Activated T-helper 2 cell treated with anti-CD3 and anti-CD28 coated beads, Interferon-gamma antibody, Interleukin-2, Interleukin-4, amounts not matched to agents 10 μg/mL and 5 μg/mL and 100 μg/mL, durations not matched to agents 14 hours and 24 hours and 36 hours (primary cell): Measurements from ENCODE around the gene TULP4. TPM values are rescaled to one million over a fixed set of nuclear protein-coding genes. Genes with fewer than 3 reads are reported as not detected.

Experiments
- DNase-seq: peaks from one replicate; pipeline ENCODE4 v3.0.0; 2021; ENCODE audit warnings: low spot score
- H3K27ac Mint-ChIP-seq: one replicate; pipeline ENCODE4 v1.8.0; 2021; ENCODE audit warnings: mixed read lengths
- H3K27me3 Mint-ChIP-seq: one replicate; pipeline ENCODE4 v1.8.0; 2021; ENCODE audit warnings: low read depth, mixed read lengths
- H3K36me3 Mint-ChIP-seq: one replicate; pipeline ENCODE4 v1.8.0; 2021; ENCODE audit warnings: low read depth, mixed read lengths
- H3K4me1 Mint-ChIP-seq: one replicate; pipeline ENCODE4 v1.8.0; 2021; ENCODE audit warnings: low read depth, mixed read lengths
- H3K4me3 Mint-ChIP-seq: one replicate; pipeline ENCODE4 v1.8.0; 2021; ENCODE audit warnings: low read depth, mild to moderate bottlenecking, moderate library complexity, mixed read lengths
- H3K9me3 Mint-ChIP-seq: one replicate; pipeline ENCODE4 v1.8.0; 2021; ENCODE audit warnings: mixed read lengths
- intact Hi-C: fragments of 100-400 bp; cut with micrococcal nuclease; formaldehyde crosslinking; loops from one replicate; pipeline ENCODE4 v1.15.1; 2023
- total RNA-seq: library from RNA; stranded (reverse); gene quantifications from 2 replicates; pipeline ENCODE4 v1.2.3, GENCODE V29; 2022

The TULP4 gene
- total RNA-seq, 1 donor from 2014 or later, result 19.8 TPM

DNA sequence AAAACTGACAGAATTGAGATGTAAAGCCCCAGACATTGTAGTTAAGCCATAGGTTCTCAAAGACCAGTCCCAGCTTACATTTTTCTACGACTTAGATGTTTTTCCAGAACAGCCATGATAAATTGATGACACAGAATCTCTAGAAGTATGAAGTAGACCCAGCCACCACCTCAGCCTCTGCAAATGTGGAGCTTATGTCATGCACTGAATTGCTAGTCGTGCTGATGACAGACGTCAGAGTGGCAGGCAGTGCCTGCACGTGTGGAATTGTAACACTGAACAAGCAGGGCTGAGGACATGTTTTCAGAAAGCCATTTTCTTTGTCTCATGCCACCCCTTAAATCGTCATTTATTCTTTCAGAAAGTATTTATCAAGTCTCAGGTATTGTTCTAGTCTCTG lies 175.2 kb downstream of the TULP4 start:
- DNase-seq, result no peak
- H3K36me3 Mint-ChIP-seq, result no peaks in the 10 kb centered on the region
- intact Hi-C loops, result no loop called here
- no peak overlapping the region for H3K4me3 Mint-ChIP-seq
- peaks cover 6% of the 10 kb centered on the region for H3K4me1 Mint-ChIP-seq
- H3K27ac Mint-ChIP-seq, result no peak overlapping the region
- H3K9me3 Mint-ChIP-seq, result no peaks in the 10 kb centered on the region
- no peaks in the 10 kb centered on the region for H3K27me3 Mint-ChIP-seq

DNA sequence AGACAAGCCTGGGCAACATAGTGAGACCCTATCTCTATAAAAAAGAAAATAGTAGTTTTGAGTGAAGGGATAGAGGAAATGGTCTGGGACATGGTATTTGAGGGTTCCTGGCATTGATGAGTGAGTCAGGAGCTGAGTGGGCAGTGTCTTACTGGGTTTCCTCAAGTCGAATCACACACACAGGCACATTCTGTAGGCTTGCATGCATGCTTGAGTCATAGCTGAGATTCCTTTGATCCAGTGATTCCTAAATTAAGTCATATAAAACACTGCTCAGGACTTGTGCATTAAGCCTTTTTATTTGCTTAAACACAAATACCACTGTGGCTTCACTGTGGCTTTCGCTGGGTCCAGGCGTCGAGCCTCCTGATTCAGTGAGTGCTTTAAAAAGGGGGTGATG lies 175.8 kb downstream of the TULP4 start:
- Mint-ChIP-seq H3K27me3 (no peaks in the 10 kb centered on the region), H3K27ac (no peak overlapping the region), H3K9me3 (no peaks in the 10 kb centered on the region), H3K36me3 (no peaks in the 10 kb centered on the region), H3K4me1 (peaks cover 6% of the 10 kb centered on the region), H3K4me3 (no peak overlapping the region)
- DNase-seq, result no peak
- intact Hi-C loops, result no loop called here

DNA sequence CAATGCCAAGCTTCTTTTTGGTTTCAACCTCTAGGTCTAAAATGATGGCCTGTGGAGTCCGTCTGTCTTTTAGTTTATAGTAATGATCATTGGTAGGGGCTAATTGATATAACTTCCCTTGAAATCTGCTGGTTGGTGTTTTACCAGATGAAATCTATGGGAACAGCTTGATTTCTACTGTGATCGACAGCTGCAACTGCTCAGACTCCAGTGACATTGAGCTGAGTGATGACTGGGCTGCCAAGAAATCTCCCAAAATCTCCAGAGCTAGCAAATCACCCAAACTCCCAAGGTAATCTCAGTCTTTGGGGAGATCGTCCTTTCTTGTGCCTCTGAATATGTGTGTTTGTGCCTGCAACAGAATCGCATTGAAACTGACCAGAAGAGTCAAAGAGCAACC lies 177.2 kb downstream of the TULP4 start:
- Mint-ChIP-seq H3K27ac (no peak overlapping the region), H3K4me1 (peaks cover 6% of the 10 kb centered on the region), H3K27me3 (no peaks in the 10 kb centered on the region), H3K36me3 (no peaks in the 10 kb centered on the region), H3K4me3 (no peak overlapping the region), H3K9me3 (no peaks in the 10 kb centered on the region)
- intact Hi-C loops, result no loop called here
- no peak for DNase-seq

DNA sequence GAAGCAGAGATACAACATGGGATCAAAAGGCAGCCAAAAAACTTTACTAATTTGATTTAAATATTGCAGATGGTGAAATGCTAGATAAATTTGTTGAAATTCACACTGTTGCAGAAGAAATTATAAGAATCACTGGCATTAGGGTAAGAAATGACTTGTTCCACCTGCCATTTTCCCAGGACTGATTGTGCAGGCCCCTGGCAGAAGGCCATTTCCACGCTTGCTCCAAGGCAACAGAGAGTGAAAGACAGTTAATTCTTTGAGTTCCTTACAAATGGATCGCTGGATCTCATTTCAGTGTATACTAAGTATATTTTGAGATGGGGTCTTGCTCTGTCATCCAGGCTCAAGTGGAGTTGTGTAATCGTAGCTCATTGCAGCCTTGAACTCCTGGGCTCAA lies 180.6 kb downstream of the TULP4 start:
- DNase-seq, result no peak
- no peaks in the 10 kb centered on the region for H3K9me3 Mint-ChIP-seq
- peaks cover 2% of the 10 kb centered on the region for H3K4me1 Mint-ChIP-seq
- no peaks in the 10 kb centered on the region for H3K36me3 Mint-ChIP-seq
- intact Hi-C loops, result no loop called here
- no peak overlapping the region for H3K4me3 Mint-ChIP-seq
- H3K27me3 Mint-ChIP-seq, result no peaks in the 10 kb centered on the region
- H3K27ac Mint-ChIP-seq, result no peak overlapping the region

DNA sequence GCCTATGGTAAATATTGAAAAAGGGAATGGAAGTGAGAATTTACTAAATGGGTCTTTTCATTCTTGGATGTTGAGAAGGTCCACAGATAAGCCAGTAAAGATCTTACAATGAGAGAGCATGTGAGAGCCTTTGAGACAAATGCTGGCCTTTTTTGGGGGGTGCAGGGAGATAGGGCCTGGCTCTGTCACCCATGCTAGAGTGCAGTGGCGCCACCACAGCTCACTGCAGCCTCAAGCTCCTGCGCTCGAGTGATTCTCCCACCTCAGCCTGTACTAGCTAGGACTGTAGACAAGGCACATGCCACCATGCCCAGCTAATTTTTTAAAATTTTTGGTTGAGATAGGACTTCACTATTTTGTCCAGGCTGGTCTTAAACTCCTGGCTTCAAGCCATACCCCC lies 184.4 kb downstream of the TULP4 start:
- Mint-ChIP-seq H3K9me3 (no peaks in the 10 kb centered on the region), H3K27ac (no peak overlapping the region), H3K4me3 (no peak overlapping the region), H3K4me1 (no peaks in the 10 kb centered on the region), H3K27me3 (no peaks in the 10 kb centered on the region), H3K36me3 (peaks cover 6% of the 10 kb centered on the region)
- intact Hi-C loops, result no loop called here
- no peak for DNase-seq

DNA sequence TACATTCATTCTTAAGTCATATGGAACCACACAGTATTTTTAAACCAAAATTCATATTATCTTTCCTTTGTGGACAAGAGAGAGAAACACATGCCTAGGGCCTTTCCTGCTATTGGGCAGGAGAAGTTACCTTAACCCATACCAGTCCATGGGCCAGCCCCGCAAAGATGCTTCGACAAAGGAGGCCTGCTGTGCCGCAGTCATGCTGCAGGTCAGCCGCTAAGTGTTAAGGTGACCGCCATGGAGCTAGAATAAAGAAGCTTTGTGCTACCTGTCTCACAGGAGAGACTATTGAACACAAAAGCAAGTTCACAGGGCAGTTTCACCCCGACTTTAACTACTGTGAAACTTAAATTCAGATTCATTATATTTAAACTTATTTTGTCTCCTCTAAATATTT lies 185.4 kb downstream of the TULP4 start:
- DNase-seq, result no peak
- Mint-ChIP-seq H3K9me3 (no peaks in the 10 kb centered on the region), H3K27ac (no peak overlapping the region), H3K36me3 (peaks cover 6% of the 10 kb centered on the region), H3K27me3 (no peaks in the 10 kb centered on the region), H3K4me3 (no peak overlapping the region), H3K4me1 (no peaks in the 10 kb centered on the region)
- intact Hi-C loops, result no loop called here

DNA sequence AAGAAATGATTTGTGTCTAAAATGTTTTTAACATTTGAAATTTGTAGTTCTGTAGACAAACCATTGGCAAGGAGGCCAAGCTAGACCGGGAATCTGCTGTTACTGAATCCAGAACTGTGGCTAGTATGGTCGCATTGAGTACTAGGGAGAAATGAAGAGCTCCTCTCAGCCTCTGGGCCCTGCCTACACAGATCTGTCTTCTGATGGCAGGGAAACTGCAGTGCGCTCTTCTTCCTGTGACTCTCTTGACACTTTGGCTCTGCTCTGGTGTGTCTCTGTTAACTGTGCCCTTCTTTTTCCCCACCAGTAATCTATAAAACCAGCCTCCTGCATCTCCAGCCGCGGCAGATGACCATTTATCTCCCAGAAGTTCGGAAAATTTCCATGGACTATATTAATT lies 186.1 kb downstream of the TULP4 start:
- Mint-ChIP-seq H3K27me3 (no peaks in the 10 kb centered on the region), H3K36me3 (peaks cover 6% of the 10 kb centered on the region)
- DNase-seq, result no peak

DNA sequence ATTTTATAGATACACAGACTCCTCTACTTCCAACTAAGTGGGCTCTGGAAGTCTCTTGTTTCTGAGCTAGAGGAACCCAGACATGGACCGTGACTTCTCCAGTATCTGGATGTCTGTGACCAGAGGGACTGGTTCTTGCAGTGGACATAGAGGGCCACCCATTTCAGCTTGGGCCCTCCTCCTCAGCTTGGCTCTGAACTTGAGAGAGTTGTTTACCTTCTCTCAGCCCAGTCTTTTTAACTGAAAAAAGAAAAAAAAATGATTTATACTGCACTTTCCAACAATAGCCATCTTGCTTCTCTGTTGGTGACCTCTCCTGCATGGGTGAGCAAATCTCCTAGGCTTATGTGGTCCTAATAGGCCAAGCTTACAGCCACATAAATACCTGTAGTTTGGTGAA lies 187.3 kb downstream of the TULP4 start:
- H3K27ac Mint-ChIP-seq, result no peak overlapping the region
- intact Hi-C loops, result no loop called here
- no peak overlapping the region for H3K4me3 Mint-ChIP-seq
- H3K36me3 Mint-ChIP-seq, result peaks cover 6% of the 10 kb centered on the region
- H3K27me3 Mint-ChIP-seq, result no peaks in the 10 kb centered on the region
- H3K9me3 Mint-ChIP-seq, result no peaks in the 10 kb centered on the region
- no peaks in the 10 kb centered on the region for H3K4me1 Mint-ChIP-seq
- DNase-seq, result no peak

More for the DNA sequence above, 186.1 kb downstream of the TULP4 start:
- Mint-ChIP-seq H3K27ac (no peak overlapping the region), H3K9me3 (no peaks in the 10 kb centered on the region), H3K4me1 (no peaks in the 10 kb centered on the region), H3K4me3 (no peak overlapping the region)
- intact Hi-C loops, result no loop called here

DNA sequence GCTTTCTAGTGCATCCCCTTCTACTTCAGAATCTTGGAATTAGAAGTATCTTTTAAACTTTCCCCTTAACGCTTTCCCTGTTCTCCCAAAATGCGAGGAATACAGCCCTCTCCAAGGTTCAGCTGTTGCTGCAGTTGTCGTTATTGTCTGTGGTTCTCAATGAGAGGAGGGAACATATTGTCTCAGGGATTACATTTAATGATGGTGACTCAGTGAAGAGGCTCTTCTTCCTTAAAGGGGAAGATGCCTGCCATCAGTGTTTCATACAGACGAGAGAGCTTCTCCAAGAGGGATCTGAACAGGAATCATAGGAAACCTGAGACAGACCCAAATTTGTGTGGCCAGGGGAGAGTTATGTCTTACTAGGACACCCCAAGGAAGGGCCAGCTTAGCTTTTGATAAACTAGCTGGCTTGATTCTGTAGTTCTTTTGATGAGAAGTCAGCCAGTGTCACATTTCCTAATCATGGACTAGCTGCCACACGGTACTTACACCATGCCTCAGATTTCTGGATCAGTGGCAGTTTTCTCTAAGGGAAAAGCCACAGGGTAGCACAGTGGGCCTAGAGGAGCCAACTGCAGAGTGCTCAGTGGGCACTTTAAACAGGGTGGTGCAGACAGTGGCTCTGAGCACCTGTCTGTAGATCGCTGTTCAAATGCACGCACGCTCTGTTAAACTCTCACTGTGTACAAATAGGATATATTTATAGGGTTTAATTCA lies 187.9 kb downstream of the TULP4 start:
- no peaks in the 10 kb centered on the region for H3K27me3 Mint-ChIP-seq
- no peak overlapping the region for H3K27ac Mint-ChIP-seq
- H3K9me3 Mint-ChIP-seq, result no peaks in the 10 kb centered on the region
- no peak for DNase-seq
- peaks cover 6% of the 10 kb centered on the region for H3K36me3 Mint-ChIP-seq
- no peak overlapping the region for H3K4me3 Mint-ChIP-seq
- intact Hi-C loops, result no loop called here
- H3K4me1 Mint-ChIP-seq, result no peaks in the 10 kb centered on the region

DNA sequence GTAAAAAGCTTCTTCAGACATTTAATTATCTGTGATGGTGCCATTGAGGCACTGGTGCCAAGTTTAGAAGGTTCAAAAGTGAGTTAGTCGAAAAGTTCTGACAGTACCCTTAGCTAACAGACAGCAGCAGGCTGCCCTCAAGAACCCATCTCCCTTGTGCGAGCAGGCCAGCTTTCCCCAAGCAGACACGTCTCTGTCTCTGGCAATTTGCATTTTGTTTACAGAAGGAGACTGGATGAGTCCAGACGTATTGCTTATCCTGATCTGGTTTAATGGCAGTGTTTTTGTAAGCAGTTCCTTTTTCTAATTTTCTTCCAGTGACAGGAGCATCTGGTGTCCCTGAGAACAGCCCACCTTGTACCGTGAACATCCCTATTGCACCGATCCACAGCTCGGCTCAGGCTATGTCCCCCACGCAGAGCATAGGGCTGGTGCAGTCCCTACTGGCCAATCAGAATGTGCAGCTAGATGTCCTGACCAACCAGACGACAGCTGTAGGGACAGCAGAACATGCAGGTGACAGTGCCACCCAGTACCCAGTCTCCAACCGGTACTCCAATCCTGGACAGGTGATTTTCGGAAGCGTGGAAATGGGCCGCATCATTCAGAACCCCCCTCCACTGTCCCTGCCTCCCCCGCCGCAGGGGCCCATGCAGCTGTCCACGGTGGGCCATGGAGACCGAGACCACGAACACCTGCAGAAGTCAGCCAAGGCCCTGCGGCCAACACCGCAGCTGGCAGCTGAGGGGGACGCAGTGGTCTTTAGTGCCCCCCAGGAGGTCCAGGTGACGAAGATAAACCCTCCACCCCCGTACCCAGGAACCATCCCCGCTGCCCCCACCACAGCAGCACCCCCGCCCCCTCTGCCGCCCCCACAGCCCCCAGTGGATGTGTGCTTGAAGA lies 189.3 kb downstream of the TULP4 start:
- Mint-ChIP-seq H3K27me3 (no peaks in the 10 kb centered on the region), H3K27ac (no peak overlapping the region), H3K4me3 (no peak overlapping the region), H3K4me1 (no peaks in the 10 kb centered on the region), H3K36me3 (peaks cover 6% of the 10 kb centered on the region), H3K9me3 (no peaks in the 10 kb centered on the region)
- DNase-seq, result no peak
- intact Hi-C loops, result no loop called here

DNA sequence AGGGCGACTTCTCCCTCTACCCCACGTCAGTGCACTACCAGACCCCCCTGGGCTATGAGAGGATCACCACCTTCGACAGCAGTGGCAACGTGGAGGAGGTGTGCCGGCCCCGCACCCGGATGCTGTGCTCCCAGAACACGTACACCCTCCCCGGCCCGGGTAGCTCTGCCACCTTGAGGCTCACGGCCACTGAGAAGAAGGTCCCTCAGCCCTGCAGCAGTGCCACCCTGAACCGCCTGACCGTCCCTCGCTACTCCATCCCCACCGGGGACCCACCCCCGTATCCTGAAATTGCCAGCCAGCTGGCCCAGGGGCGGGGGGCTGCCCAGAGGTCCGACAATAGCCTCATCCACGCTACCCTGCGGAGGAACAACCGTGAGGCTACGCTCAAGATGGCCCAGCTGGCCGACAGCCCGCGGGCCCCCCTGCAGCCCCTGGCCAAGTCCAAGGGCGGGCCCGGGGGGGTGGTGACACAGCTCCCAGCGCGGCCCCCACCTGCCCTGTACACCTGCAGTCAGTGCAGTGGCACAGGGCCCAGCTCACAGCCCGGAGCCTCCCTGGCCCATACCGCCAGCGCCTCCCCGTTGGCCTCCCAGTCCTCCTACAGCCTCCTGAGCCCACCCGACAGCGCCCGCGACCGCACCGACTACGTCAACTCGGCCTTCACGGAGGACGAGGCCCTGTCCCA lies 190.1 kb downstream of the TULP4 start:
- no peaks in the 10 kb centered on the region for H3K4me1 Mint-ChIP-seq
- peaks cover 6% of the 10 kb centered on the region for H3K36me3 Mint-ChIP-seq
- H3K9me3 Mint-ChIP-seq, result no peaks in the 10 kb centered on the region
- no peak overlapping the region for H3K4me3 Mint-ChIP-seq
- no peak overlapping the region for H3K27ac Mint-ChIP-seq
- intact Hi-C loops, result no loop called here
- no peaks in the 10 kb centered on the region for H3K27me3 Mint-ChIP-seq
- no peak for DNase-seq

DNA sequence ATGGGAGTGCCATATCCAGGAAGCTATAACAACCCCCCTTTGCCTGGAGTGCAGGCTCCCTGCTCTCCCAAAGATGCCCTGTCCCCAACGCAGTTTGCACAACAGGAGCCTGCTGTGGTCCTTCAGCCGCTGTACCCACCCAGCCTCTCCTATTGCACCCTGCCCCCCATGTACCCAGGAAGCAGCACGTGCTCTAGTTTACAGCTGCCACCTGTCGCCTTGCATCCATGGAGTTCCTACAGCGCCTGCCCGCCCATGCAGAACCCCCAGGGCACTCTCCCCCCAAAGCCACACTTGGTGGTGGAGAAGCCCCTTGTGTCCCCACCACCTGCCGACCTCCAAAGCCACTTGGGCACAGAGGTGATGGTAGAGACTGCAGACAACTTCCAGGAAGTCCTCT lies 191.0 kb downstream of the TULP4 start:
- intact Hi-C loops, result no loop called here
- H3K4me3 Mint-ChIP-seq, result no peak overlapping the region
- H3K4me1 Mint-ChIP-seq, result no peaks in the 10 kb centered on the region
- H3K27me3 Mint-ChIP-seq, result no peaks in the 10 kb centered on the region
- H3K9me3 Mint-ChIP-seq, result no peaks in the 10 kb centered on the region
- peaks cover 6% of the 10 kb centered on the region for H3K36me3 Mint-ChIP-seq
- DNase-seq, result no peak
- no peak overlapping the region for H3K27ac Mint-ChIP-seq

DNA sequence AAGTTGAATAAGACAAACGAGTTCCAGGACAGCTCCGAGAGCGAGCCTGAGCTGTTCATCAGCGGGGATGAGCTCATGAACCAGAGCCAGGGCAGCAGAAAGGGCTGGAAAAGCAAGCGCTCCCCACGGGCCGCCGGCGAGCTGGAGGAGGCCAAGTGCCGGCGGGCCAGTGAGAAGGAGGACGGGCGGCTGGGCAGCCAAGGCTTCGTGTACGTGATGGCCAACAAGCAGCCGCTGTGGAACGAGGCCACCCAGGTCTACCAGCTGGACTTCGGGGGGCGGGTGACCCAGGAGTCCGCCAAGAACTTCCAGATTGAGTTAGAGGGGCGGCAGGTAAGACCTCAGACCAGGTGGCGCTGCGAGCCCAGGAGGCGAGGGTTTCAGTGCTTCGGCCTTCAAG lies 191.6 kb downstream of the TULP4 start:
- H3K9me3 Mint-ChIP-seq, result no peaks in the 10 kb centered on the region
- DNase-seq, result no peak
- no peaks in the 10 kb centered on the region for H3K27me3 Mint-ChIP-seq
- intact Hi-C loops, result no loop called here
- H3K36me3 Mint-ChIP-seq, result peaks cover 6% of the 10 kb centered on the region
- H3K4me1 Mint-ChIP-seq, result no peaks in the 10 kb centered on the region
- H3K4me3 Mint-ChIP-seq, result no peak overlapping the region
- no peak overlapping the region for H3K27ac Mint-ChIP-seq
